Spleen (tissue), 7 donors: ENCODE results near the gene TCL1A.

Source experiments
- CTCF ChIP-seq, 11 experiments: fragments of 200-600 bp in 7 of 11; fragments of 450-650 bp in 4 of 11; sonication (generic) in 4 of 11; IDR thresholded peaks in 8 of 11; conservative IDR thresholded peaks in 3 of 11; 1 replicate in 7 of 11; 2 replicates in 4 of 11; pipeline versions ENCODE4 v1.4.0 to v1.8.0; 2016 to 2021; ENCODE audit warnings: antibody characterized with exemption in 11 of 11, inconsistent platforms in 4 of 11, mild to moderate bottlenecking in 1 of 11
- POLR2AphosphoS5 ChIP-seq, 3 donors: sonication (generic); formaldehyde crosslinking; IDR thresholded peaks; one replicate each; pipeline ENCODE4 v1.5.1; 2017; ENCODE audit warnings: antibody characterized with exemption in 3 of 3
- donor health status: DM: no; HTN: no; CAD: no; lungs with moderate emphysema.
- donor health status: DM: no; HTN: no; CAD: no.
- donor health status: DM: no; HTN: no; CAD: no.

GRCh38 chr14:95730126-95730525, 16.2 kb upstream of the TCL1A start:
- no peak for TF ChIP-seq POLR2AphosphoS5 (IDR thresholded peaks at IDR 0.05)
- TF ChIP-seq CTCF (IDR thresholded peaks at IDR 0.05 in 8 of 11, conservative IDR thresholded peaks at IDR 0.05 in 3 of 11): no peak
